ENCODE data around the gene RWDD3.

DNA sequence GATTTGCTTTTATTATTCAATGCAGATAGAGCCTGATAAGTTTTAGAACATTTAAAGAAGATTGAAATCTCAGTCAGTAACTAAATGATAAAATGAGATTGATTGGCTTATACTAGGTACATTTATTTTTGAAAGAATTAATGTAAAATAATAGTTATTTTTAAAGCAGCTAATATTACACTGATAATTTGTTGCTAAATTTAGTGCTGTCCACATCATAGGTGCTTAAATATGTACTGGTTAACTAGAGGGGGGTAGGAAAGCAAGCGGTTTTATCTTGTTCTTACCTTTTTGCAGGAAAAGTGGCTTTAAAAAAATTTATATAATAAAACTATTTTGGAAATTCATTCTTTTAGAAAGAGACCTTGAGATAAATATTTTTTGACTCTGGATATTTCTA lies 40.4 kb upstream of the RWDD3 start:
- TF ChIP-seq, protein P1, sequence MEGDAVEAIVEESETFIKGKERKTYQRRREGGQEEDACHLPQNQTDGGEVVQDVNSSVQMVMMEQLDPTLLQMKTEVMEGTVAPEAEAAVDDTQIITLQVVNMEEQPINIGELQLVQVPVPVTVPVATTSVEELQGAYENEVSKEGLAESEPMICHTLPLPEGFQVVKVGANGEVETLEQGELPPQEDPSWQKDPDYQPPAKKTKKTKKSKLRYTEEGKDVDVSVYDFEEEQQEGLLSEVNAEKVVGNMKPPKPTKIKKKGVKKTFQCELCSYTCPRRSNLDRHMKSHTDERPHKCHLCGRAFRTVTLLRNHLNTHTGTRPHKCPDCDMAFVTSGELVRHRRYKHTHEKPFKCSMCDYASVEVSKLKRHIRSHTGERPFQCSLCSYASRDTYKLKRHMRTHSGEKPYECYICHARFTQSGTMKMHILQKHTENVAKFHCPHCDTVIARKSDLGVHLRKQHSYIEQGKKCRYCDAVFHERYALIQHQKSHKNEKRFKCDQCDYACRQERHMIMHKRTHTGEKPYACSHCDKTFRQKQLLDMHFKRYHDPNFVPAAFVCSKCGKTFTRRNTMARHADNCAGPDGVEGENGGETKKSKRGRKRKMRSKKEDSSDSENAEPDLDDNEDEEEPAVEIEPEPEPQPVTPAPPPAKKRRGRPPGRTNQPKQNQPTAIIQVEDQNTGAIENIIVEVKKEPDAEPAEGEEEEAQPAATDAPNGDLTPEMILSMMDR (IDR thresholded peaks at IDR 0.05; ENCODE audit: insufficient read depth, low read length) = no peak
- TF ChIP-seq POLR2AphosphoS5 (IDR thresholded peaks at IDR 0.05; ENCODE audit: low read depth) = no peak
- no peak for TF ChIP-seq GABPA (IDR thresholded peaks at IDR 0.05; ENCODE audit: low read depth)
- TF ChIP-seq, protein P2, sequence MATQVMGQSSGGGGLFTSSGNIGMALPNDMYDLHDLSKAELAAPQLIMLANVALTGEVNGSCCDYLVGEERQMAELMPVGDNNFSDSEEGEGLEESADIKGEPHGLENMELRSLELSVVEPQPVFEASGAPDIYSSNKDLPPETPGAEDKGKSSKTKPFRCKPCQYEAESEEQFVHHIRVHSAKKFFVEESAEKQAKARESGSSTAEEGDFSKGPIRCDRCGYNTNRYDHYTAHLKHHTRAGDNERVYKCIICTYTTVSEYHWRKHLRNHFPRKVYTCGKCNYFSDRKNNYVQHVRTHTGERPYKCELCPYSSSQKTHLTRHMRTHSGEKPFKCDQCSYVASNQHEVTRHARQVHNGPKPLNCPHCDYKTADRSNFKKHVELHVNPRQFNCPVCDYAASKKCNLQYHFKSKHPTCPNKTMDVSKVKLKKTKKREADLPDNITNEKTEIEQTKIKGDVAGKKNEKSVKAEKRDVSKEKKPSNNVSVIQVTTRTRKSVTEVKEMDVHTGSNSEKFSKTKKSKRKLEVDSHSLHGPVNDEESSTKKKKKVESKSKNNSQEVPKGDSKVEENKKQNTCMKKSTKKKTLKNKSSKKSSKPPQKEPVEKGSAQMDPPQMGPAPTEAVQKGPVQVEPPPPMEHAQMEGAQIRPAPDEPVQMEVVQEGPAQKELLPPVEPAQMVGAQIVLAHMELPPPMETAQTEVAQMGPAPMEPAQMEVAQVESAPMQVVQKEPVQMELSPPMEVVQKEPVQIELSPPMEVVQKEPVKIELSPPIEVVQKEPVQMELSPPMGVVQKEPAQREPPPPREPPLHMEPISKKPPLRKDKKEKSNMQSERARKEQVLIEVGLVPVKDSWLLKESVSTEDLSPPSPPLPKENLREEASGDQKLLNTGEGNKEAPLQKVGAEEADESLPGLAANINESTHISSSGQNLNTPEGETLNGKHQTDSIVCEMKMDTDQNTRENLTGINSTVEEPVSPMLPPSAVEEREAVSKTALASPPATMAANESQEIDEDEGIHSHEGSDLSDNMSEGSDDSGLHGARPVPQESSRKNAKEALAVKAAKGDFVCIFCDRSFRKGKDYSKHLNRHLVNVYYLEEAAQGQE (IDR thresholded peaks at IDR 0.05; ENCODE audit: insufficient replicate concordance, low read depth) = peak; percentile 55

Data from HL-60 (cell line).